NCI-H226 (cell line): ENCODE results near the gene RELA.
"Not testable (repeated sequence)": the region's sequence is repeated elsewhere in the genome, so short reads cannot be mapped to it uniquely, and the experiment has no call there.

Experiments
- DNase-seq: peaks from one replicate; pipeline ENCODE4 v3.0.0-alpha.2; 2015

Gene RELA

DNA sequence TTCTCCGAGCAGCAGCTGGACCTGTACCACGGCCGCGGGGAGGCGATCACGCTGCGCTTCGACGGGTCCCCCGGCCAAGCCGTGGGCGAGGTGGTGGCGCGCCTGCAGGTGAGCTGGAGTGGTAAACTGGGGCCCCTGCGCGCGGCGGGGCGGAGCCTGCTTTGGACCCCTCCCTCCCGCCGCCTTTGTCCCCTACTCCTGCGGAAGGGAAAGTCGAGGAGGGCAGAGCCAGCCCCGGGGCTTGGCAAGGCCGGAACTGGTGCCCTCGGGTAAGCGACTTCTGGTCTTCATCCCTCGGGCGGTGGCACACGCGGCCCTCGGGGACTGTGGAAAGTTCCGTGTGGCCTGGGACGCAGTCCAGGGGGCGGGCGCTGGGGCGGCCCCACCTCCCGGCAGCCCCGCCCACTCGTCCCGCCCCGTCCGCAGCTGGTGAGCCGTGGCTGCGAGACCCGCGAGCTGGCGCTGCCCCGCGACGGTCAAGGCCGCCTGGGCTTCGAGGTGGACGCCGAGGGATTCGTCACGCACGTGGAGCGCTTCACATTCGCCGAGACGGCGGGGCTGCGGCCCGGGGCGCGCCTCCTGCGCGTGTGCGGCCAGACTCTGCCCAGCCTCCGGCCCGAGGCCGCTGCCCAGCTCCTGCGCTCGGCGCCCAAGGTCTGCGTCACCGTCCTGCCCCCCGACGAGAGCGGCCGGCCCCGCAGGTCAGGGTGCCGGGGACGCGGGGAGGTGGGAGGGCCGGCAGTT is 15.6 kb downstream of the RELA start:
- no peak for DNase-seq

DNA sequence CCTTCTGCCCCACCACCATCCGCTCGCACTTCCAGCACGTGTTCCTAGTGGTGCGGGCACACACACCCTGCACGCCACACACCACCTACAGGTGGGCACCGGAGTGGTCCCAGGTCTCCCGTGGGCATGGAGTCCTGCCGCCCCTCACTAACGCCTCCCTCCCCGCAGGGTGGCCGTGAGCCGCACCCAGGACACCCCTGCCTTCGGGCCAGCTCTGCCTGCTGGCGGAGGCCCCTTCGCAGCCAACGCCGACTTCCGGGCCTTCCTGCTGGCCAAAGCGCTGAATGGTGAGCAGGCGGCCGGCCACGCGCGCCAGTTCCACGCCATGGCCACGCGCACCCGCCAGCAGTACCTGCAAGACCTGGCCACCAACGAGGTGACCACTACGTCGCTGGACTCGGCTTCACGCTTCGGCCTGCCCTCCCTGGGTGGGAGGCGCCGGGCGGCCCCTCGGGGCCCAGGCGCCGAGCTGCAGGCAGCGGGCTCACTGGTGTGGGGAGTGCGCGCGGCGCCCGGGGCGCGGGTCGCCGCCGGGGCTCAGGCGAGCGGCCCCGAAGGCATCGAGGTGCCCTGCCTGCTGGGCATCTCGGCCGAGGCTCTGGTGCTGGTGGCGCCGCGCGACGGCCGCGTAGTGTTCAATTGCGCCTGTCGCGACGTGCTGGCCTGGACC is 16.3 kb downstream of the RELA start:
- no peak for DNase-seq

DNA sequence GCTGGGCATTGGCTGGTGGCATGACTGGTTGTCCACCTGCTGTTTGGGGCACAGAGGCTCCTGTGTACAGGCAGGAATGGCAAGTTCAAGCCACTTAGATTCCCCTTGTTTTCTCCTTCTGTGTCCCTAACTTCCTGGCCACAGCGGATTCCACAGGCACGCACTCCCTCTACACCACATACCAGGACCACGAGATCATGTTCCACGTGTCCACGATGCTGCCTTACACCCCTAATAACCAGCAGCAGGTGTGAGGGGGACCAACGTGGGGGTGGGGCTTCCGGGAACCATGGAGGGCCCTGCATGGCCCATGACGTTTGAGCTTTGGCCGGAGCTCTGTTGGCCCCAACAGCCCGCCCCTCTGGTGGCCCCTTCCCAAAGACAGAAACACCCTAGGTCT is 17.0 kb downstream of the RELA start:
- no peak for DNase-seq

DNA sequence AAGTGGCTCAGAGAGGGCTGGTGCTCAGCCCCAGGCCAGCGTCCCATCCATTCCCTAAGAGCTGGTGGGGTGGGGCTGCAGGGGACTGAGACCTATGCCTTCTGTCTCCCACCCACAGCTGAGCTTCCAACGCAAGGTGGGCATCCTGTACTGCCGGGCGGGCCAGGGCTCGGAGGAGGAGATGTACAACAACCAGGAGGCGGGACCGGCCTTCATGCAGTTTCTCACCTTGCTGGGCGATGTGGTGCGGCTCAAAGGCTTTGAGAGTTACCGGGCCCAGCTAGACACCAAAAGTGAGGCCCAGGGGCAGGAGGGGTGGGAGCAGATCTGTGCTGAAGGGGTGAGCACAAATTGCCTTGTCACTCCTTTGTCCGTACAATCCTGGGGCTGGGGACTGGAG is 17.9 kb downstream of the RELA start:
- no peak for DNase-seq

DNA sequence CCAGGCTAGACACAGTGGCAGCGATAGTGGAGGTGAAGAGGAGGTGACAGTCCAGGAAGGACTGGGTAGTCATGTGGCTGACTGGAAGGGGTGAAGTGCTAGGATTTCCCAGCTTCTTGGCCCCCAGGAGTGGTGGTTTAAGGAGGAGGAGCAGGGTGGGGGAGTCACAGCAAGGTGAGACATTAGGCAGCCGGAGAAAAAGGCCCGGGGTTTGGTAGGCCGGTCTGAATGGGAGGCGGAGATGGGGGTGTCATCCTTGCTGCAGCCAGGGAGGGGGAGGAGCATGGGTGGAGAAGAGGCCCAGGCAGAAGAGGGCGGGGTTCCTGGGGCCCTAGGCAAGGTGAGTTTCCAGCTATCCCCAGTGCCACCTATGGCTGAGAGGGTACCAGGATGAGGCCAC is 18.7 kb downstream of the RELA start:
- DNase-seq, result peak; percentile 75

DNA sequence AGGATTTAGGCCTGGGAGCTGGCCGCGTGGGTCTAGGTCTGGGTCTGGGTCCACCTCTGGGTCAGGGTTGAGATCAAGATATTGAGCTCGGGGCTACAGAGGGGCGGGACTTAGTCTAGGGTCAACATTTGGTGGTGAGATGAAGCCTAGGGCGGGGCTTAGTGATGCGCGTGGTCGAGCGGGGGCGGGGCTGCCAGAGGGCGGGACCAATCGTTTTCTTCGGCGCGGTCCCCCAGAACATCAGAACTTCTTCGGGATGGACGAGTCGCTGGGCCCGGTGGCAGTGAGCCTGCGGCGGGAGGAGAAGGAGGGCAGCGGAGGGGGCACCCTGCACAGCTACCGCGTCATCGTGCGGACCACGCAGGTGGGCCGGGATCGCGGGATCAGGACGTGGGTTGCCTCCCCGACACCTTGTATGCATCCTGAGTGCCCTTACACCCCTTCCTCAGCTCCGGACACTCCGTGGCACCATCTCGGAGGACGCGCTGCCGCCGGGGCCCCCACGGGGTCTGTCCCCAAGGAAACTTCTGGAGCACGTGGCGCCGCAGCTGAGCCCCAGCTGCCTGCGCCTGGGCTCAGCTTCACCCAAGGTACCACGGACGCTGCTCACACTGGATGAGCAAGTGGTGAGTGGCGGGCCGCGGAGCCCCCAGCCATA is 20.6 kb downstream of the RELA start:
- DNase-seq, result no peak

DNA sequence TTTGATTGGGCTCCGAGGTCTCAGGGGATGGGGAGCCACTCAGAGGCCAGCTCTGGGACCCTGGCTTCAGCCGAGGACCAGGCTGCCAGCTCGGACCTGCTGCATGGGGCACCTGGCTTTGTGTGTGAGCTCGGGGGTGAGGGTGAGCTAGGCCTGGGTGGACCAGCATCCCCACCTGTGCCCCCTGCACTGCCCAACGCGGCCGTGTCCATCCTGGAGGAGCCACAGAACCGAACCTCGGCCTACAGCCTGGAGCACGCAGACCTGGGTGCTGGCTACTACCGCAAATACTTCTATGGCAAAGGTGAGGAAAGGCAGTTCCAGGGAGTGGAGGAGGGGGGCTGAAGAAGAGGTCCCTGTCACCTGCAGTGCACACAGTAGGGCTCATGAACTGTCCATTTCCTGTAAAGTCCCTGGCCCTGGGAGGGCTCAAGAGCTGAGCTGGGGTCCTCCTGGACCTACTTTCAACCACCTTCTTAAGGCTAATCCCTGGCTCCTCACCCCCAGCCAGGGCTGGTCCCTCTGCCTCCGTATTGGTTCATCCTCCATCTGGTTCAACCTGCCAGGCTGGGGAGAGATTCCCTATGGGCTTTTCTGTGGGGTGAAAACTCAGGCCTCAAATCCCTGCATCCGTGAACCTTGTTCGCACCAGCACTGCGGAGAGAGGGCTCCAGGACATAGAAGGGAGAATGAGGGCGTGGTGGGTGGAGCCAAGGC is 21.3 kb downstream of the RELA start:
- no peak for DNase-seq

DNA sequence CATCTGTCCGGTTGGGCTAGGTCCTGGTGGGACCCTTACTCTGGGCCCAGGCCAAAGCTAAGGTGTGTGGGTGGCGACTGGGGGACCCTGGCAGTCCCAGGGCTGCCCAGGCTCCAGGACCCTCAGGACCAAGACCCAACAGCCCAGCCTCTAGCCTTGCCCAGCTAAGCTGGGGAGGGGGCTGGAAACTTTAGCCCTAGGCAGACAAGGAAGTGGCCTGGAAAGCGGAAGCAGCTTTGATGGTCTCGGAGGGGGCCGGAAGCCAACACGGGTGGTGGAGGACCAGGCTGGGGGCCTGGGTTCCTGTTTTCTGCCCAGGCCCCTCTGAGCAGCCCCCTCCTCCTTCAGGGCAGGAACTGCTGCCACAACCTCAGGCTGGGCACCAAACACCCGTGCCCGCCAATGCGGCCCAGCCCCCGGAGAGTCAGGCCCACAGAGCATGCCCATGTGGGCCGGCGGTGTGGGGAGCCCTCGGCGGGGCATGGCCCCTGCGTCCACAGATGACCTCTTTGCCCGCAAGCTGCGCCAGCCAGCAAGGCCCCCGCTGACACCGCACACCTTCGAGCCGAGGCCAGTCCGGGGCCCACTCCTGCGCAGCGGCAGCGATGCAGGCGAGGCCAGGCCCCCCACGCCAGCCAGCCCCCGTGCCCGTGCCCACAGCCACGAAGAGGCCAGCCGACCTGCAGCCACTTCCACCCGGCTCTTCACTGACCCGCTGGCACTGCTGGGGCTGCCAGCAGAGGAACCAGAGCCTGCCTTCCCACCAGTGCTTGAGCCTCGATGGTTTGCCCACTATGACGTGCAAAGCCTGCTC is 22.0 kb downstream of the RELA start:
- no peak for DNase-seq

DNA sequence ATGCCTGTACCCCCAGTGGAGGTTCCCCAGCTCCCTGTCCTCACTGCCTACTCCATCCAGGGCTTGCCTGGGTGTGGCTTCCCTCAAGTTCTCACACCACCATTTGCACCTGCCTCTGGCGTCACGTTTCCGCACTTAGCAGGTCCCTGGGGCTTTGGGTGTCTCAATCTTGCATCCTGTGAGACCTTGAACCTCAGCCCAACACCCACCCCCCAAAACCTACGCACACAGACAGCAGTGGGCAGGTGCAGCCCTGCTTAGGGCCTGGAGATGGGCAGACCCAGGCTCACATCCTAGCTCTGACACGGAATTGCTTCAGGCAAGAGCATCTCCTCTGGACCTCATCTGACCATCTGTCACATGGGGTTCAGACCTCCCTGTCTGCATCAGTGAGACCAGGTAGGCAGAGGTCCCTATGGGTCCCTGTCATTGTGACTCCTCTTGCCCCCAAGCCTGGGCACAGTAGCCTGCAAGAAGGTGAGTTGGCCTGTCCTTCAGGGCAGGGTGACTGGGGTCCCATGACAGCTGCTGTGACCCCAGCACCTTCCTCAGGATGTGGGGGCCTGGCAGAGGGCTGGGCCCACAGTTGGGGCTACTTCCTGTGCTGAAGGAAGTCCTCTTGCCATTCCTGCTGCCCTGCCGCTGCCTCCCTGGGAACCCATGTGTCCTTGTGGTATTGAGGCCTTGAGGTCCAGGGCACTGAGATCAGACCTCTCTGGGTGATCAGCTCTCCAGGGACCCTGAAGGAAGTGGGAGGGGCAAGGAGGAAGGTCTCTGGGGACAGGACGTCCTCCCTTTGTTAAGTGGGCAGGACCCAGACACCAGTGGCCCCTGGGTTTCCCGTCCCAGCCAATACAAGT is 22.9 kb downstream of the RELA start:
- no peak for DNase-seq

DNA sequence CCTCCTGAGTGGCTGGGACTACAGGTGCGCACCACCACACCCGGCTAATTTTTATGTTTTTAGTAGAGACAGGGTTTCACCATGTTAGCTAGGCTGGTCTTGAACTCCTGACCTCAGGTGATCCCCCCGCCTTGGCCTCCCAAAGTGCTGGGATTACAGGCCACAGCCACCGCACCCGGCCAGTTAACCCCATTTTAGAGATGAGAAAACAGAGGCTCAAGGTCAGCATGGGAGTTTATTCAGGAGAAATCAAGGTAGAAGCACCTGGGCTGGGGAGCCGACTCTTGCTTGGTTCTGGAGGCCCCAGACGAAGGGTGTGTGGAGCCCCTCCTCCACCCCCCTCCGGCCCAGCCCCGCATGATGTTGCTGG is 23.5 kb downstream of the RELA start:
- not testable (repeated sequence) for DNase-seq

DNA sequence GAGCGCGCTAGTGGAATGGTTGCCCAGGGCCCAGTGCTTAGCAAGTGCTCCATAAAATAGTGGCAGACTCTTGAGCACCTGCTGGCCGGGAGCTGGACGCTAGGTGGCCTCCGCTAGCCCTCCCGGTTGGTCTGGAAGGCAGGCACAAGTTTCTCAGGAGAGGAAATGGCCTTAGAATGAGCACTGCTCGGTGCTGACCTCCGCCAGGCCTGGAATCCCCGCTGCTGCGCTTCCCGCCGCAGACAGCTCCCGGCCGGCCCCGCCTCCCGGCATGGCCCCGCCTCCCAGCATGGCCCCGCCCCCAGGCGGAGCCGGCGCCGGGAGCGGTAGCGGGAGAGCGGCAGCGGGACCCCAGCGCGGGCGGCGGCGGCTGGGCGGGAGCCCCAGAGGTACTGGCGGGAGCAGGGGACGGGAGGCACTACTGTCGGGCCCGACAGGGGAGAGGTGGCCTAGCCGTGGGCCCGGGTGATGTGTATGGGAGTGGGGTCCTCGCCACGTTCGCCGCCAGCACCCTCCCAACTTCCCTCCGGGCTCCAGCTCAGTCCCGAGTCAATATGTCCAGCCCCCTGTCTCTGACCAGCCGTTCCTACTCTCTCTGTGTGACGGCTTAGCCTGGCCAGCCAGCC is 24.8 kb downstream of the RELA start, which contains the start of gene SIPA1:
Gene SIPA1 (plus strand): TSS at position 308 of the 626 bp plus-strand sequence. CDS start 2,821 bp downstream, outside the sequence.
- peak; percentile 90 for DNase-seq

DNA sequence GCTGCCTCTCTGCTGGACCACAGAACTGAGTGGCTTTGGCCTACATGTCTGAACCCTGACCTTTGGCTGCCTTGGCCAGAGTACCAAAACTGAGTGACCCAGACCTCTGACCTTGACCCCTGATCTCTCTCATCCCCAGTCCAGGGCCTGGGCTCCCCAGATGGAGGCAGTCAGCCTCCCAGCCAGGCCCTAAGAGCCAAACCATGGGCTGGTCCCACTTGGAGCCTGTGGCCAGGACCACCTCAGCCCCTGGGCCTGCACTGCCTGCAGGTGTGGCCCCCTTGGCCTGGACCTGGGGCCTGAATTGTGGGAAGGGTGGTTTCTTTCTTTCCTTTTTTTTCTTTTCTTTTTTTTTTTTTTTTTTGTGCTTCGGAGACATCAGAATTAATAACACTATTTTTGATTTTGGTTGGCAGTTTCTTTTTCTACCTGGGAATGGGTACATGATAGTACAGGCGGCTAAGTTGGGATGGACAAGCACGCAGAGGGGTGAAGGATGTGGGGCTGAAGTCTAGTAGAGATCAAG is 25.6 kb downstream of the RELA start:
- DNase-seq, result no peak

DNA sequence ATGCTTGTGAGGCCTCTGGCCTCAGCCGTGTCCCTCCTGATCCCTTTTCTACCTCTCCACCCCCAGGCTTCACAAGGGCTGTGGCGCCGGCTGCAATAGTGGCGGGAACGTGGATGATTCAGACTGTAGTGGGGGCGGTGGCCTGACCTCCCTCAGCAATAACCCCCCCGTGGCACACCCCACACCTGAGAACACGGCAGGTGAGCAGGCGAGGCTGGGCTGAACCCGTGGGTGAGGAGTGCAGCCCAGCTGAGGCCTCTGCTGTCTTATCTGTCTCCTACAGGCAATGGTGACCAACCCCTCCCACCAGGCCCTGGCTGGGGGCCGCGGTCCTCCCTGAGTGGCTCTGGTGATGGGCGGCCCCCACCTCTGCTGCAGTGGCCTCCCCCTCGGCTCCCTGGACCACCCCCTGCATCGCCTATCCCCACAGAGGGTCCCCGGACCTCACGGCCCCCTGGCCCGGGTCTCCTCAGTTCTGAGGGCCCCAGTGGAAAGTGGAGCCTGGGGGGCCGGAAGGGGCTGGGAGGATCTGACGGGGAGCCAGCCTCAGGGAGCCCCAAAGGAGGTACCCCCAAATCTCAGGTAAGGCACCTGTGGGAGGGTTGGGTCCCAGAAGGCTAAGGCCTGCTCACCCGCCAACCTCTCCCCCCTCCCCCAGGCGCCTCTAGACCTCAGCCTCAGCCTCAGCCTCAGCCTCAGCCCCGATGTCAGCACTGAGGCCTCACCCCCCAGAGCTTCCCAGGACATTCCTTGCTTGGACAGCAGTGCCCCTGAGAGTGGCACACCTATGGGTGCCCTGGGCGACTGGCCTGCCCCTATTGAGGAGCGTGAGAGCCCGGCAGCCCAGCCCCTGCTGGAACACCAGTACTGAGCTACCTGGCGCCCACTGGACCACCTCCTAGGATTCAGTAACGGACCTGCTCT is 26.3 kb downstream of the RELA start:
- DNase-seq, result no peak

DNA sequence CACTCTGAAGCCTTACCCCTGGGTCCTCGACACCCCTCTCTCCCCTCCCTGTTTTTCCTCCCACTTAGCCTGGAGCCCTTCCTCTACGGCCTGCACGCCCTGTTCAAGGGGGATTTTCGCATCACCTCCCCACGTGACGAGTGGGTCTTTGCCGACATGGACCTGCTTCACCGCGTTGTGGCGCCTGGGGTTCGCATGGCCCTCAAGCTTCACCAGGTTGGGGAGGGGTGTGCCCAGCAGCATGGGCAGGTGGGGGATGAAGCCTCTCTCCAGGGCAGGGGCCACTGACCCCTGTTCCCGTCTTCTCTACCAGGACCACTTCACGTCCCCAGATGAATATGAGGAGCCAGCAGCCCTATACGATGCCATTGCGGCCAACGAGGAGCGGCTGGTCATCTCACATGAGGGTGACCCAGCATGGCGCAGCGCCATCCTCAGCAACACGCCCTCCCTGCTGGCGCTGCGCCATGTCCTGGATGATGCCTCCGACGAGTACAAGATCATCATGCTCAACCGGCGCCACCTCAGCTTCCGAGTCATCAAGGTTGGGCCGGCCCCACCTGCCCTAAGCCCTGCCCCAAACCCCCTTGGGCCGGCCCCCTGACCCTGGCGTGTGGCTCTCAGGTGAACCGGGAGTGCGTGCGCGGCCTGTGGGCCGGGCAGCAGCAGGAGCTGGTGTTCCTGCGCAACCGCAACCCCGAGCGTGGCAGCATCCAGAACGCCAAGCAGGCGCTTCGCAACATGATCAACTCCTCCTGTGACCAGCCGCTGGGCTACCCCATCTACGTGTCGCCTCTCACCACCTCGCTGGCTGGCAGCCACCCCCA is 27.6 kb downstream of the RELA start:
- no peak for DNase-seq

DNA sequence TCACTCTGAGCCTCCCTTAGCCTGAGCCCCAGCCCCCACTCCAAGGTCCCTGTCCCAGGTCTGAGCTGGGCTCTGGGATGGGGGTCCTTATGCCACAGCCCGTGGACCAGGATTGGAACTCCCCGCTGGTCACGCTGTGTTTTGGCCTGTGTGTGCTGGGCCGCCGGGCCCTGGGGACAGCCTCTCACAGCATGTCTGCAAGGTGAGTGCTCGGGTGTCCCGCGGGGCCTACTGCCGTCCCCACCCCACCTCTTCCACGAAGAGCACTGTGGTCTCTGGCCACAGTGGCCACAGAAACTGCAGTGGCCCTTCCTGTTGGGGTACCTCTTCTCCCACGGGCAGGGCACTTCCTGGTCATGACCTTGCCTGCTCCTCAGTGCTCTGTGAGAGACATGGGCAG is 28.3 kb downstream of the RELA start:
- DNase-seq, result no peak

DNA sequence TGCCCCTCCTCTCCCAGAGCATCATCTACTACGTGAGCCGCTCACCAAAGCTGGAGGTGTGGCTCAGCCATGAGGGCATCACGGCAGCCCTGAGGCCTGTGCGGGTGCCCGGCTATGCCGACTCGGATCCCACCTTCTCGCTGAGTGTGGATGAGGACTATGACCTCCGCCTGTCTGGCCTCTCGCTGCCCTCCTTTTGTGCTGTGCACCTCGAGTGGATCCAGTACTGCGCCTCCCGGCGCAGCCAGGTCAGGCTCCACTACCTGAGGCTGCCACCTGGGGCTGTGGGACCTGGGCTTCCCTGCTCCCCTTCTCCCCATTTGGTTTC is 28.6 kb downstream of the RELA start:
- no peak for DNase-seq

DNA sequence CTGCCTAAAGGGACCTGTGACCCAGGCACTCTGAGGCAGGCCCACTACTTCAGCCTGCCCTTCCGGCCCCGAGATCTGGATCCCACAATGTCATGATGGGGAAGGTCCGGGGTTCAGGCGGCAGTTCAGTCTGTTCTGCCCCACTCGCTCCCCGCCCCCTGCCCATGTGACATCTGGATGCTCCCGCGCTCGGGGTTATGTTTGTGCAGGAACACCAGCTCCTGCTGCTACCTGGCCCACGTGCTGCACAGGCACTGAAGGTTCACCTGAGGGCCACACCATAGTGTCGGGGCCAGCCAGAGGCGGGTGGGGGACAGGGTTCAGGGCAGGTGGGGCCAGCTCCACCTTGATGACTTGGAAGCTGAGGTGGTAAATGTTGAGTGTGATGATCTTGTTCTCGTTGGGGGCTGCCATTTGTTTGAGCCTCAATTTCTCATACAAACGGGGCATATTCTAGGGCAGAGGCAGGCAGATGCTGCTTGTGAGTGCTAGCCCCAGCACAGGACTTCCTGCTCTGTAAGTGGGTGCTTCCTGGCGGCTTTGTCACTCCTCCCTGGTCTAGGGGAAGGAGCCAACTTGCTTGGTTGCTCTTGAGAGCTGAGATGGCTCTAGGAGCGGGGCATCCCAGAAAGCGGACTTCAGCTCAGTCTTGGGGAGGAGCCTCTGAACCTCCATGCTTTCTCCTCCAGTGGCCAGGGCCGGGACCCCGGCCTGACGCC is 29.2 kb downstream of the RELA start:
- no peak for DNase-seq

DNA sequence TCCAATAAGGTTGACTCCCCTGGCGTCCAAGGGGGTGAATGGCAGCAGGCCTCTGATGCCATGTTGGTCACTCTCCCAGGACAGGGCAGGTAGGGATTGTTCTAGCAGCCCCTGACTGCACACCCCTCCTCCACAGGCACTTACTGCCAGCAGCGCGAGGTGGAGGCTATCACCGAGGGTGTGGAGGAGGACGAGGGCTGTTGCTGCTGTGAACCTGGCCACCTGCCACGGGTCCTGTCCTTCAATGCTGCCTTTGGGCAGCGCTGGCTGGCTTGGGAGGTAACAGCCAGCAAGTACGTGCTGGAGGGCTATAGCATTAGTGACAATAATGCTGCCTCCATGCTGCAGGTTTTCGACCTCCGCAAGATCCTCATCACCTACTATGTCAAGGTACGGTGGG is 32.5 kb downstream of the RELA start:
- DNase-seq, result no peak
